Measurements from ENCODE around the gene KRTAP5-5. TPM values are rescaled to one million over a fixed set of nuclear protein-coding genes. Genes with fewer than 3 reads are reported as not detected.
"Not testable (repeated sequence)": the region's sequence is repeated elsewhere in the genome, so short reads cannot be mapped to it uniquely, and the experiment has no call there.

The KRTAP5-5 gene
- total and polyA plus RNA-seq, 2 donors (not counting 3 experiments of a cell fraction or from before 2014, with no cell fraction given), result not detected

DNA sequence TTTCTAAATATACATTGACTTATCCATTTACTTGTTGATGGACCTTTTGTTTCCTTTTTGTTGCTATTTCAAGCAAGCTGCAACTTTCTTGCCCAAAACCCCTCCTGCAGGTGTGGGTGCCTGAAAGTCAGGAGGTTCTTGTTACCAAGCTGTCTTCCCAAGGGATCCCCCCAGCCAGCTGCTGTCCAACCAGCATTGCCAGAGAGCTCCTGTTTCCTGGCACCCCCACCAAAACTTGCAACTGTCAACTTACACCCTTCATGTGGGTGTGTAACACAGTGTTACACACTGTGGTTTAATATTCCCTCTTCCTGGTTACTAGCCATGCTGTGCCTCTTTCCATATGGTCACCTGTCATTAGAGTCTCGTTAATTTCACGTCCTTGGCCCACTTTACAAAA is 42.9 kb upstream of the KRTAP5-5 start:
- Histone ChIP-seq H4K20me1 (replicated peaks; ENCODE audit: control insufficient read depth, extremely low read depth, insufficient read depth, low read length) (no peaks in the 10 kb centered on the region), H3K79me2 (ENCODE audit: control insufficient read depth, insufficient read depth, low read length) (no peaks in the 10 kb centered on the region), H3K9me3 (replicated peaks; ENCODE audit: control insufficient read depth, insufficient read depth, low read length) (no peaks in the 10 kb centered on the region), H3K27me3 (ENCODE audit: control insufficient read depth in 2 of 2, insufficient read depth in 2 of 2, low read length in 2 of 2) (no peaks in the 10 kb centered on the region), H3K9ac (replicated peaks; ENCODE audit: extremely low read depth, insufficient read depth, low read length) (no peak overlapping the region), H2AFZ (ENCODE audit: low read depth, low read length) (no peak overlapping the region), H3K27ac (ENCODE audit: insufficient read depth, low read depth, low read length) (no peak overlapping the region), H3K36me3 (ENCODE audit: control insufficient read depth in 2 of 2, extremely low read depth in 1 of 2, insufficient read depth in 2 of 2, low read length in 2 of 2) (no peaks in the 10 kb centered on the region), H3K9me1 (replicated peaks; ENCODE audit: control insufficient read depth, extremely low read depth, insufficient read depth, low read length) (no peaks in the 10 kb centered on the region), H3K4me3 (replicated peaks in 1 of 3; ENCODE audit: insufficient read depth in 1 of 3, low read depth in 1 of 3, low read length in 3 of 3) (no peak overlapping the region), H3K4me1 (ENCODE audit: control insufficient read depth, extremely low read depth, insufficient read depth, low read length) (peaks cover 7% of the 10 kb centered on the region), H3K4me2 (ENCODE audit: insufficient read depth, low read length) (no peak overlapping the region)
- ChIA-PET POLR2A (no interaction called here), CTCF (interaction anchor here (0.9 to 6.9 kb wide), 3 partner anchors 9 to 40 kb away, joined by 4 to 42 read pairs (median 10); no protein-coding TSS in a partner anchor)
- TF ChIP-seq EZH2 (IDR thresholded peaks at IDR 0.05; ENCODE audit: borderline replicate concordance, low read depth, low read length, severe bottlenecking) (no peak), GATA2 (IDR thresholded peaks at IDR 0.05; ENCODE audit: insufficient read depth, insufficient read length, low read depth, low read length) (no peak)
- FAIRE-seq (no peak), DNase-seq (ENCODE audit: low read depth, low spot score) (no peak)
- dilution Hi-C loops (cut with MboI; ENCODE audit: extremely low pct_ligation_motif_present, low sequenced_read_pairs), result no loop called here
- intact Hi-C loops (cut with micrococcal nuclease), result loop anchor here (5.0 kb wide), 1 partner anchor 51 kb away; no protein-coding TSS in a partner anchor
- BruUV-seq (replicated peaks), result no TSS peak

DNA sequence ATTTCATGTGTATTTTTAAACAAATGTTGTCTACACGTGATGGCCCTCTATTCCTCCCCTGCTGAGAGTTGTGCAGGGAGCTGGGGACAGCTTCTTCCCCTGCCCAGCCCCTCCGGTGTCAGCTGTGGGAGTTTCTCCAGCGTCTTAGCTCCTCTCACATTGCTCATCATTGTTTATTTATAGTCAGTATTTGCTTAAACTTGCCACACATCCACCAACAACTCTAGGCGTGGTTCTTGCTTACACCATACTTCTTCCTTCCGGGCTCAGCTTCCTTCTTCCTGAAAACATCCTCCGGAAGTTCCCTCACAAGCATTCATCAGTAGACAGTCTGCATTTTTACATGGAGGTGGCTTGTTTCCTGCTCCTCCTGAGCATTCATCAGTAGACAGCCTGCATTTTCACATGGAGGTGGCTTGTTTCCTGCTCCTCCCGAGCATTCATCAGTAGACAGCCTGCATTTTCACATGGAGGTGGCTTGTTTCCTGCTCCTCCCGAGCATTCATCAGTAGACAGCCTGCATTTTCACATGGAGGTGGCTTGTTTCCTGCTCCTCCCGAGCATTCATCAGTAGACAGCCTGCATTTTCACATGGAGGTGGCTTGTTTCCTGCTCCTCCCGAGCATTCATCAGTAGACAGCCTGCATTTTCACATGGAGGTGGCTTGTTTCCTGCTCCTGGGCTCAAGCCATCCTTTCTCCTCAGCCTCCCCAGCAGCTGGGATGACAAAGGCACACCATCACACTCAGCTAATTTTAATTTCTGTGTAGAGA is 40.2 kb upstream of the KRTAP5-5 start:
- not testable (repeated sequence) for H3K9ac ChIP-seq (replicated peaks; ENCODE audit: extremely low read depth, insufficient read depth, low read length)

More for the DNA sequence above, 40.2 kb upstream of the KRTAP5-5 start:
- peak; percentile 37 for FAIRE-seq
- intact Hi-C loops (cut with micrococcal nuclease), result loop anchor here (5.0 kb wide), 1 partner anchor 48 kb away; no protein-coding TSS in a partner anchor
- H3K4me3 ChIP-seq (replicated peaks in 1 of 3; ENCODE audit: insufficient read depth in 1 of 3, low read depth in 1 of 3, low read length in 3 of 3); H3K27ac ChIP-seq (ENCODE audit: insufficient read depth, low read depth, low read length); H3K79me2 ChIP-seq (ENCODE audit: control insufficient read depth, insufficient read depth, low read length); H3K4me1 ChIP-seq (ENCODE audit: control insufficient read depth, extremely low read depth, insufficient read depth, low read length); H3K27me3 ChIP-seq (ENCODE audit: control insufficient read depth in 2 of 2, insufficient read depth in 2 of 2, low read length in 2 of 2); BruUV-seq (replicated peaks); H3K9me1 ChIP-seq (replicated peaks; ENCODE audit: control insufficient read depth, extremely low read depth, insufficient read depth, low read length); DNase-seq (ENCODE audit: low read depth, low spot score); H4K20me1 ChIP-seq (replicated peaks; ENCODE audit: control insufficient read depth, extremely low read depth, insufficient read depth, low read length); POLR2A ChIA-PET; H3K36me3 ChIP-seq (ENCODE audit: control insufficient read depth in 2 of 2, extremely low read depth in 1 of 2, insufficient read depth in 2 of 2, low read length in 2 of 2); dilution Hi-C loops (cut with MboI; ENCODE audit: extremely low pct_ligation_motif_present, low sequenced_read_pairs); H3K9me3 ChIP-seq (replicated peaks; ENCODE audit: control insufficient read depth, insufficient read depth, low read length): not testable (repeated sequence)
- TF ChIP-seq FOS (IDR thresholded peaks at IDR 0.05; ENCODE audit: borderline replicate concordance, insufficient read depth, low read length), result peak; percentile 14
- Histone ChIP-seq H3K4me2 (ENCODE audit: insufficient read depth, low read length) (peak overlapping the region; percentile 54), H2AFZ (ENCODE audit: low read depth, low read length) (peak overlapping the region; percentile 86)
- CTCF ChIA-PET, result interaction anchor here (0.9 to 6.9 kb wide), 5 partner anchors 11 to 63 kb away, joined by 3 to 42 read pairs (median 4); no protein-coding TSS in a partner anchor
